HPDE6-E6E7 (cell line): ENCODE measurements around the gene FBXO30.

ENCODE experiments used
- DNase-seq: peaks from one replicate; pipeline ENCODE4 v3.0.0; 2011; ENCODE audit warnings: missing footprints; ENCODE audit errors: extremely low spot score

Gene FBXO30

DNA sequence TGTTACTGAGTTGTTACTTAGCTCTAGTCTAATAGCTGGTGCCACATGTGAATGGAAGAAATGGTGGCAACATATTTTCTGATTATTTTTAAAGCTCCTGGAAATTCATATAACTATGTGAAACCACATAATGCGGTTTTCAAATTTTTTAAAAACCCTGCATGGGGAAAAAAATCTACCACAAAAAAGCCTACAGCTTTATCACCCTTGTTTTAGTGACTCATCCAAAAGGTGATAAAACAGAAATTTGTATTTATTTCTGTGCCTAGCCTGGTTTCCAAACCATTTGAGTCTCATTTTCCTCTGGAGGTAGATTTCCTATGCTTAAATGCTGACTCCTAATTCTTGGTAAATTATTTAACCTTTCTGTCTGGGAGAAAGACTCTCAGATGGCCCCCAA lies 5.4 kb upstream of the FBXO30 start:
- no peak for DNase-seq

DNA sequence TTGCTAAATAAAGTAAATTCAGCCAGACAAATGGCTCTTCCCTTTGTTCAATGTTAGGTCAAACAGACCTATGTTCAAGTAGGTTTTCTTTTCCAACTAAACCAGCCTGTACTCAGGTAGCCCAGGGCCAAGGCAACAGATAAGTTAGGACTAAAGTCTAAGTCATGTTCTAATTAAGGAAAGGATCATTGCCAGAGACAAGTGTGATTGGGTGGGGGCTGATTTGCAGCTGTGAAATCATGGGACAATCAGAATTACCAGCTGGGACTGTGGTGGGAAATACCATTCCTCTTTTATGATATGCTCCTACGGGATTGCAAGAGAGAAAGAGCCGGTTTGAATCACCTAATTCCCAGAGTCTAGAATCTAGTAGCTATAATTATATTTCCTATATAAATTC lies 4.2 kb upstream of the FBXO30 start:
- DNase-seq = no peak

DNA sequence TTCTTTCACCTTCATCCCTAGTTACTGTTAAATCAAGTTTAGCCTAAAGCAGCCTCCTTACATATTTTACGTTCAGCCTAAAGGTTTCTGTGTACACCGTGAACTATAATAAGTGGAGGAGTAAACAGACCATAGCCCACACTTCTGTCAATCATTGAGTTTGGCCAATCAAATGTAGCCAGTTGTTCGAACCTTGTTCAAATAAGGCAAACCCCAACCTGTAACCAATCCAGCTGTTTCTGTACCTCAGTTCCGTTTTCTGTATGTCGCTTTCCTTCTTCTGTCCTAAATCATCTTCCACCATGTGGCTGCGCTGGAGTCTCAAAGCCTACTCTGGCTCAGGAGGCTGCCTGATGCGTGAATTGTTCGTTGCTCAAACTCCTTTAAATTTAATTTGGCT lies 1.8 kb upstream of the FBXO30 start:
- DNase-seq = no peak

DNA sequence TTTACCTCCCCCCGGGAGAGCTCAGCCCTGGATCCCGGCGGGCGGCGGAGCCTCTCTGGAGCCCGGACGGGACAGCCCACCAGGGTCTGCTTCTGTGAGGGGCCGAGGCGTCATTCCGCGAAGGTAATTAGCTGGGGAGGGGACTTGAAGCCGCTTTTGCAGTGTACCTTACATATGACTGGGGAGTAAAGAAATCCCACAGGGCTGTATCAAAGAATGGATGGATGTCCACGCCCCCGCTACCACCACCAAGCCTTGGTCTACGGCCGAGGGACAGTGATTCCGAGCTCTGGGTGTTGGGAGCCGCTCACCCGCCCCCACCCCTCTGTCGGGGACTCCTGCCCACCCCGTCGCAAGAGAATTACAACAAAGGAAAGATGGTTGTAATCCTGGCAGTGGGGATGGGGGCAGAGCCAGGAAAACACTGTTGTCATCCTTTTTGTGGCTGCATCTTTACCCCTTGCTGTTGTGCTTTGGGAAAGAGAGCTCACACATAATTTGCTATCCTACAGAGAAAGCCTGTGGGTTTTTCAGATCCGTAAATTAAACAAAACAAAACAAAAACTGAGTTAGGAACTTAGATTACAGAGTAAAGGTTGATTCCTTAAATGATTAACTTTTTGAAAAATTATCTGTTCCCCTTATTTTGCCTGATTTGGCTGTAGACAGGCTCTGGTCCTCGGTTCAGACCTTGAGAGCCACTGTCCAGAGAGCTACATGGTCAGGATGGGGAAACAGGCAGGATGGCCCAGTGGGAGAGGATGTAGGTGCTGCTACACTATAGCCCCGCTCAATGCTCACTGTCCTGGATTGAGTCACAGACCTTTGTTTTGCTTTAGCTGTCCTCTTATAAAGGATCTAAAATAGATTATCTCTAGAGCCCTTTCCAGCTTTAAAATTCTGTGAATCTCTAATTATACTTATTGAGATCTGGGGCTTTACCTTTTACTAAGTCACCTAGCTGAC lies 997 bp upstream of the FBXO30 start:
- DNase-seq = peak; percentile 16

DNA sequence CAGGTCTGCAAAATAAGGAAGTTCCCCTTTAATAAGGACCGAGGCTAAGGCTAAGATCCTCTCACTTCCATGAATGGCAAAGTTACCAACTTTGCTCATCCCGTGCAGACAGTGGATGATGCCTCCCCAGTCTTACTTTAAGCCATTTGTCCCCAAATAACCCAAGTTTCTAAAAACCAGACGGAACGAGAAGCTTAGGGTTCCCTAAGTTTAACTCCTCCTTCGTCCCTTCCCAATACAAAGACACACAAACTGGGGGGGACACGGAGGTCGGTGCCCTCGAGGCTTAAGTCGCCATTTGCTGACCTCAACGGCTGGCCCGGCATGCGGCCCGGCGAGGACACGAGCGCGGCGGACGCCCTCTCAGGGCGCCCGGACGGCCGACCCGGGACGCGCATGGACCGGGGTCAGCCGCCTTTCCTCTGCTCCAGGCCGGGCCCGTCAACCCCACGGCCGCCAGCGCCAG lies 527 bp downstream of the FBXO30 start:
- no peak for DNase-seq

DNA sequence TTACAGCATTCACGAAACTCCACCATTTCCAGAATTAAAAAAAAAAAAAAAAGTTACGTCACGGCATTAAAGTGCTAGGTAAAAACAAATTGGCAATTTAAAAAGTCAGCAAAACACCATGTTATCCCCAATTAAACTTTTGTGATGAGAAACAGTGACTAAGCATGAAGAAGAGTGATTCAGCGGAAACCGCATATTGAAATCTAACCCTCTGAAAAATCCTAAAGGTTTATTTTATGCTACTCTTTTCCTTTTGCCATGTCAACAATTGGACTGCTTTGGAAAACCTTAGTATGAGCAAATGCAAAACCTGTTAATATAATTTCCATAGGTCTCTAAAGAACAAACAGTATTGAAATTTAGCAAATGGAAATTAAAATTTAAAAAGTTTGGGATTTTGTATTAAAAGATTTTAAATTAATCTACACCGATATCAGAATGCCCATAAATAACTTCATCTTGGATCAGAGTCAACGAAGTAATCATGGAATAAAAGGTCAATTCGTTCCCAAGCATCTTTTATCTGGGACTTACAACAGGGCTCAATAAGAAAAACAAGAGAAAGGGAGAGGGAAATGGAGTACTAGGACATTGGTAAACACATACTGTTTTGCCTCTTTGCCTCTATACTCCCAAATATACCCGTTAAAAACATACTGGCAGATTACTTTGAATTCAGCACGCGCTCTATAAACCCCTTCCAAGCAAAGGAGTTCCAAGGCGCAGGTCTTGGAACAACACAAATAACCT lies 1.1 kb downstream of the FBXO30 start:
- no peak for DNase-seq

DNA sequence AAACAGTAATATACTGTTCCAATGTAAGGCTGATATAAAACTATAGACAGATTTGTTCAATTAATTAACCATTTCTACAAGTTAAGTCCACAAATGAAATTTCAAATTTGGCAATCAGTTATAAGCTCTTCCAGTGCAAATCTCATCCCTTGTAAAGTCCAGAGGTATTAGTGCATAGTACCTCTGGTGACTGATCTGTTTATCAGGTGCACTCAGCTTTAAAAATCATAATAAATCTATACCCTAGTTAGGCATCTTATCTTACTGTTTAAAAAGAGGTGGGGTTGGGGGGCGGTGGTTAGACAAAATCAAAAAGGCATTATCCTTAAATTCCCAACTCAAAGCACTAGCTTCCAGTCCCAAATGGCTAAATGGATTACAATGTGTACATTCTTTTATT lies 2.9 kb downstream of the FBXO30 start:
- no peak for DNase-seq

DNA sequence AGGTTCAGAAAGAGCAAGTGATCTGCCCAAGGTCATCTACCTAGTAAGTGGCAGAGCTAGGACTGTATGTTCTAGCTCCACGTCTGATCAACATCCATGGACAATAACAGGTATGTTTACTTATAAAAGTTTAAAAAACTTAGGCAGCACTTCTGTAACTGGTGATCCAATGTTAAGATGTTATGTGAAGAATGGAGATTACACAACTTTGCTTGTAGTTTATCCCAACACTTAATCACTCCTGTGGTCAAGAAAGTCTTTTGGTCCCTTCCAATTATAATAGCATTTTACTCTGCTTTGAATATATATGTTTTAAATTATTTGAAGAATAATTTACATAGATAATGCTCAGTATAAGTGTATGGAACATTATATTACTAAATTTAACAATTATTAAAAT lies 4.8 kb downstream of the FBXO30 start:
- DNase-seq = no peak

DNA sequence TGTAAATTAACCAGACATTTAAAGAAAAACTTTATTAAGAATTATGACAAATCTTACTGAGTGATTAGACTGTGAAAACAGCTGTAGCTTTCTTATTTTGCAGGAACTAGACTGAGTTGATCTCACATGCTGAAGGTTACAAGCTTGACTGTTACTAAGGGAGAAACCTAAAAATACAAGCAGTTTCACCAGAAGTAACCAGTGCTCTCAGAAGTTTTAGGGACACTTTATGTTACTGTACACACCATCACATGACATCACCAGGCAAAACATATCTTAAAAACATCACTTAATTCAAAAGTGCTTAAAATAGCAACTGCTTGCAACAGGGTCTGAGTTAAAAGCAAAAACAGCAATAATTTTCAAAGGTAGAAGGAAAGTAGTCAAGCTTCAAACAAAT lies 5.4 kb downstream of the FBXO30 start:
- DNase-seq = no peak

DNA sequence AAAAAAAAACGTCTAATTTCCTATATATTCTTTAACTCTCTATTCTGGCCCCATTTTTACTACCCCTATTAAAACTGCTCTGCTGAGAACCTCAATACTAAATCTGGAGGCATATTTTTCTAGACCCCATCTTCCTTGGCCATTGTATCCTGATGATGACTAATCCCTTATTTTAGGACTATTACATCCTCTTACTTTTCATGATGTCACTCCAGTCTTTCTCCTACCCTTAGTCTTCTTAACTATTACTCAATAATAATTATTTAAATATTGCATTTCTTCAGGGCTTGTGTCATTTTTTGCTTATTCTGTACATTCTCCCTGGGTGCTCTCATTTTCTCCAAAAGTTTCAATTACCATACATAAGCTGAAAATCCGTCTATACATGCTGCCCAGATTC lies 6.4 kb downstream of the FBXO30 start:
- no peak for DNase-seq

DNA sequence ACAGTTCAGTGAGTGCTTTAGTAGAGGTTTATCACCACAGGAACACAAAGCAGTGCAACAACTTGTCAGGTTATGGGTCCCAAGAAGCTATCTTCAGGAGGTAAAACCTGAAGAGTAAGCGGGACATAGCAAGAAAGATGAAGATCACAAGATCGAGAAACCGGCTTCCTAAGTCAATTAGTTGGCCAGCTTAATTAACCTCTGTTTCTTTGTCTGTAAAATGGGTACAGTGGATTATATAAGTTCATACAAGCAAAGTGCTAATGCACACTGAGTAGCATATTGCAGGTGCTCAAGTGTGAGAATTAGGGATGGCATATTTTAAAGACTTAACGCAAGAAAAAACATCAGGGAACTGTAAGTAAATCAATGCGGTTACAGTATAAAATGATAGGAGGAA lies 12.5 kb downstream of the FBXO30 start:
- no peak for DNase-seq

DNA sequence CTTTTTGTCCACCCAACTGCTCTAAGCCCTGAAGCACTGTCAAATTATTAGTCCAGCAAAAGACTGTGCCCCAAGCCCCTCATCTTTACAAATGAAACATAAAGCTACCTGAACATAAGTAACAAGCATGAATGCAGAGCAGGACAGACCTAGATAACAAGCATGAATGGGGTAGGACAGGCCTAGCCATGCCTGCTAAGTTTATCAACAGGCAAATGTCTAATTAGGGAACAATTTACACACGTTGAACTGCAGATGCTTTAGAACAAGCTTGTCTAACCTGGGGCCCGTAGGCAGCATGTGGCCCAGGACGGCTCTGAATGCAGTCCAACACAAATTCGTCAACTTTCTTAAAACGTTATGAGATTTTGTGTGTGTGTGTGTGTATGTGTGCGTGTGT lies 13.6 kb downstream of the FBXO30 start:
- no peak for DNase-seq

DNA sequence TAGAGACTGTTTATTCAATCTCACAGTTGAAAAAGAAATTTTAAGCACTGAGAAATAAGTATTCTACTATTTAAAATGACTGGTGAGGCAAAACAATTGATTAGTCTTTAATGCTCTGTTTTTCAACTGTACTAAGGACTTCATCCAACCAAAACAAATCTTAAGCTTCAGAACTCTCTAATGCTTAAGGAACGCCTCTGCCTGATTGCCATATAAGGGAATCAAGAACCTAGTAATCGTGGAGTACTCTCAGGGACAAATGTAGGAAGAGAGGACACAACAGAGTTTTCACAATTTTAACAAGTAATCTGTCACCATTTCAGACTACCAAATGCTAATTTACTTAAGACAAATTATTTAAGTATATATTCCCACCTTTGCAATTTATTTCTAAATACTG lies 16.1 kb downstream of the FBXO30 start:
- DNase-seq = no peak

DNA sequence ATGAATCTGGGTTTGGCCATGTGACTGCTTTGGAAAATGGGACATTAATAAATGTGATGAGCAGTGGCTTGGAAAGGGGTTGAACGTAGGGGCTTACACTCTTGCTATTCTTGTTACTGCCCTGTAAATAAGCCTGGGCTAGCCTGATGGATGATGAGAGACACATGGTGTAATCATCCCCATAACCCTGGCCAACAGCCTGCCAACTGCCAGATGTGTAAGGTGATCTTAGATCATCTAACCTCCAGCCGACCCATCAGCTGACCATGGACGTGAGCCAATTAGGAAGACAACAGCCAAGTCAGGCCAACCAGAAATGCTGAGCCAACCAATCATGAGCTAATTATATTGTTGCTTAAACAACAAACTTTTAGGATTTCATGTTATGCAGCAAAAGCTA lies 25.2 kb downstream of the FBXO30 start:
- no peak for DNase-seq

DNA sequence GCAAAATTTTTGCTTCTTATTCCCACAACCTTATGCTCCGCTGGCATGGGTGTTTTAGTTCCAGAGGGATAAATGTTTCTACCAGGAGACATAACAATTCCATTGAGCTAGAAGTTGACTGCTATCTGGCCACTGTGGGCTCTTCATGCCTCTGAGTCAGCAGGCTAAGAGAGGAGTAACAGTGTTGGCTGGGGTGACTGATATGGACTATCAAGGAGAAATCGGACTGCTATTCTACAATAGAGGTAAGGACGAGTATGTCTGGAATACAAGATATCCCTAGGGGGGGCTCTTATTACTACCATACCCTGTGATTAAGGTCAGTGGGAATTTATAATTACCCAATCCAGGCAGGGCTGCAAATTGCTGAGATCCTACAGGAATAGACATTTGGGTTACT lies 26.9 kb downstream of the FBXO30 start:
- no peak for DNase-seq

DNA sequence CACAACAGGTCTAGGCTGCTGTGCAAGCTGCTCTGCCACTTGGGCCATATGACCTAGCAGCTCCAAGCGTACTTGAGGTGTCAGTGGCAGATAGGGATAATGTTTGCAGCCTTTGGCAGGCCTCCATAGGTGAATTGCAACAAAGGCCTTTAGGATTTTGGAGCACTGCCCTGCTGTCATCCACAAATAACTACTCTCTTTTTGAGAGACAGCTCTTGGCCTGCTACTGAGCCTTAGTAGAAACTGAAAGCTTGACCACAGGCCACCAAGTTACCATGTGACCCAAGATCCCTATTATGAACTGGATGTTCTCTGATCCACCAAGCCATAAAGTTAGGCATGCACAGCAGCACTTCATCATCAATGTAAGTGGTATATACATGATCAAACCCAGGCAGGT lies 29.9 kb downstream of the FBXO30 start:
- DNase-seq = no peak

DNA sequence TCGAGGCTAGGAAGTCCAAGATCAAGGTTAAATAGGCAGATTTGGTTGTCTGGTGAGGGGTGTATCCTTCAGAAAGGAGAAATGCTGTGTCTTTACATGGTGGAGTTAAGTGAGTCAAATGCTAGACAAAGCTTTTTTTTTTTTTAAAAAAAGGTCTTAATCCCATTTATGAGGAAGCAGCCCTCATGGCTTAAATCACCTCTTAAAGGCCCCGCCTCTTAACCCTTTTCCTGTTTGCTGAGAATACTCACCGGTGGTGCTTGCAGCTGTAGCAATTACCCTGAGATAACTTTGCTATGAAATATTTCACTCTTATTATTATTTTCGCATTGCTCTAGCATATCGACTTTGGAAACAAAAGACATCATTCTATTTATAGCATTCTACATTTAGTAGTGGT lies 30.8 kb downstream of the FBXO30 start:
- DNase-seq = no peak

DNA sequence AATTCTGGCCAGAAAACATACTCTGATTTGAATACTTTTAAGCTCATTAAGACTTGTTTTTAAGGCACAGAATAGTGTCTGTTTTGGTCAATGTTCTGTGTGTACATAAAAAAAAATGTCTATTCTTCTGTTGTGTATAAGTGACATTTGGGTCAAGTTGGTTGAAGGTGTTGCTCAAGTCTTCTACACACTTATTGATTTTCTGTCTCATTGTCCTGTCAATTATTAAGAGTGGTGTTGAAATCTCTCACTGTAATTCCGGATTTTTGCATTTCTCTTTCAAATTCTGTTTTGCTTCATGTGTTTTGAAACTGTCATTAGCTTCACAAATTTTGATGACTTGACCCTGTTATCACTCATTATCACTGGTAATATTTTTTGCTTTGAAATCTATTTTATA lies 41.7 kb downstream of the FBXO30 start:
- no peak for DNase-seq

DNA sequence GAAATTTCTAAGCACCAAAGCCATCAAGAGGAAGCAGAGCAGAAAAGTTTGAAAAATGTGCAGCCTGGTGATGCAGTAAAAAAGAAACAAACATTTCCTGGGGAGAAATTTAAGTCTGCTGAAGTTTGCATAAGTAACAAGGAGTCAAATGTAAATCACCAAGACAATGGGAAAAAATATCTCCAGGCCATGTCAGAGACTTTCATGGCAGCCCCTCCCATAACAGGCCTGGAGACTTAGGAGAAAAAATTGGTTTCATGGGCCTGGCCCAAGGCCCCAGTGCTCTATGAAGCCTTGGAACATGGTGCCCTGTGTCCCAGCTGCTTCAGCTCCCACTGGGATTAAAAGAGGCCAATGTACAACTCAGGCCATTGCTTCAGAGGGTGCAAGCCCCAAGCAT lies 49.1 kb downstream of the FBXO30 start:
- no peak for DNase-seq

DNA sequence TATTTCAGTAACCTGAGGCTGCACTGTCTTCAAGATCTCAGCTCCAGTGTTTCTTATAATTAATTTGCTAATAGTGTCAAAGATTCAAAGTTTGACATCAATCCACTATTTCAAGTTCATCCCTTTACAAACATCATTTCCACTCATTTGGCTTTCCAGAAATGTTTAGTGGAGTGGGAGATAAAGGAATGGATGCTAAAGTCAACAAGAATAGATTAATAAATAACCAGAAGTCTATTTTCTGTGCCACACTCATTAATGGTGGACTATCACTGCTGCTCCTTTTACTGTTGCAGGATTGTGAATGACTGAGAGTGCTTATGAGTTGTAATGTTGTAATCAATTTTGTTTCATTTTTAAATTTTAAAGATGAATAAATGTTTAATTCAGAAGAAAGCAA lies 50.9 kb downstream of the FBXO30 start:
- no peak for DNase-seq

DNA sequence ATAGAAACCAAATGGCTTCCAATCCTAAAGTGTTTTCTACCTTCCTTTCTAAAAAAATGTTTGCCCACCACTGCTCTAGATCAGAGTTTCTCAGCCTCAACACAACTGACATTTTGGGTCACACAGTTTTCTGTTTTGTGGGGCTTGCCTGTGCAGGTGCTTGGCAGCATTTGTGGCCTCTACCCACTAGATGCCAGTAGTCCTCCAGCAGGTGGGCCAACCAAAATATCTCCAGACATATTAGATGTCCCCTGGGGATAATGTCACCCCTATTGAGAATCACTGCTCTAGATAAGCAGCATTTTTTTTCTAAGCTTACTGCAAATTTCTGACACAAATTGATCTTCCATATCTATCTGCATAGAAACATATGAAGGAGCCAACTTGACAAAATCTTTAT lies 53.0 kb downstream of the FBXO30 start:
- DNase-seq = no peak

DNA sequence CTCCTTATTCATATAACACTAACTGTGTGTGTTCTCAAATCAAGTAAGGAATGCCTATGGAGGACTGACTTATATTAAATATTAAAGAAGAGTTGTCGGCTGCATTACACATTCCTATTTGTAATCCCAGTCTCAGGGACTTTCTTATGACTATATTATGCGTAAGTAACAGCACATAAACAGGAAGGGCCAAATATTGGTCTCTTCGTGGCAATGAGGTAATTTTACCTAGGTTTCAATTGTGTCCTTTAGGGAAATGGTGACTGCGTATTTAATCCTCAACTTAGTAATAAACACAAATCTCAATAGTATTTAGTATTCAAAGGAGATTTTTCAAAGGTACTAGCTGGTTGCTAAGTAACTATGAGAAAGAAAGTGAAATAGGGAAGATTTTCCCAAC lies 56.5 kb downstream of the FBXO30 start:
- DNase-seq = no peak

DNA sequence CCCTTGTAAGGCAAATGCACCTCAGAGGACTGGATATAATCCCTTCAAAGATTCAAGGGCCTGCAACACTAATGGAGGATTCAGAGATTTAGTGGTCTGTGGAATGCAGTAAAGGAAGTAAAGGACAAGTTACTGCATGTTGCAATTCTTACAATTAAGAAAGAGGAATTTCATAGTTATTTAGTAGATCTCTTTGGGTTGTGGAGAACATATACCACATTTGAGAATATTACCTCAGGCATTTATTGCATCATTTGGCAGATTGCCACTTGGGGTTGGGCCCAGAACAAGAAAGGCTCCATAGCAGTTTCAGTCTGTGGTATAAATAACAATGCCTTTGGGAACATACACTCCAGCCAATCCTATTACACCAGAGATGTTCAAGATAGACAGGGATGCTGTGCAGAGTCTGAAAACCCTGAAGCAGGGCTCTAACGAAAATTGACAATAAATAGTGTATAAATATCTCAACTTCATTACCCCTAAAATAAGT lies 58.4 kb downstream of the FBXO30 start:
- DNase-seq = peak; percentile 39
